Endodermal cell (in vitro differentiated cells): ENCODE results near the gene PIGK. TPM values are rescaled to one million over a fixed set of nuclear protein-coding genes. Genes with fewer than 3 reads are reported as not detected.

Experiments
- DNase-seq: peaks from one replicate; pipeline ENCODE4 v3.0.0-alpha.2; 2017
- H3K27ac ChIP-seq: 2 replicates; pipeline ENCODE4 v1.5.1; 2013; ENCODE audit warnings: mild to moderate bottlenecking, low read depth, low read length, moderate library complexity
- H3K27me3 ChIP-seq: 2 replicates; pipeline ENCODE4 v1.6.1; 2013; ENCODE audit warnings: mild to moderate bottlenecking, low read length, moderate library complexity; ENCODE audit not compliant: insufficient read depth, control insufficient read depth, poor library complexity, severe bottlenecking
- H3K36me3 ChIP-seq: 2 replicates; pipeline ENCODE4 v1.7.0; 2013; ENCODE audit warnings: mild to moderate bottlenecking, low read length, moderate library complexity; ENCODE audit not compliant: control insufficient read depth, insufficient read depth
- H3K4me1 ChIP-seq: one replicate; pipeline ENCODE4 v1.7.0; 2013; ENCODE audit warnings: low read length; ENCODE audit not compliant: control insufficient read depth, insufficient read depth
- H3K4me3 ChIP-seq: 2 replicates; pipeline ENCODE4 v1.5.1; 2013; ENCODE audit warnings: mild to moderate bottlenecking, low read length, moderate library complexity
- H3K9ac ChIP-seq: 2 replicates; pipeline ENCODE4 v1.6.1; 2013; ENCODE audit warnings: mild to moderate bottlenecking, low read length, moderate library complexity; ENCODE audit not compliant: poor library complexity, severe bottlenecking; ENCODE audit errors: extremely low read depth
- H3K9me3 ChIP-seq: 2 replicates; pipeline ENCODE4 v1.6.1; 2013; ENCODE audit warnings: mild to moderate bottlenecking, low read length, moderate library complexity; ENCODE audit not compliant: control insufficient read depth
- H3K27ac Mint-ChIP-seq: 2 replicates; pipeline ENCODE4 v1.8.0; 2020; ENCODE audit warnings: mixed read lengths
- H3K27me3 Mint-ChIP-seq: 2 replicates; pipeline ENCODE4 v1.8.0; 2021; ENCODE audit warnings: mild to moderate bottlenecking, mixed read lengths; ENCODE audit not compliant: insufficient read depth
- H3K36me3 Mint-ChIP-seq: 2 replicates; pipeline ENCODE4 v1.8.0; 2020; ENCODE audit warnings: low read depth, mixed read lengths
- H3K4me1 Mint-ChIP-seq: 2 replicates; pipeline ENCODE4 v1.8.0; 2020; ENCODE audit warnings: mixed read lengths
- H3K4me3 Mint-ChIP-seq: 2 replicates; pipeline ENCODE4 v1.8.0; 2020; ENCODE audit warnings: mild to moderate bottlenecking, moderate library complexity, mixed read lengths
- H3K9me3 Mint-ChIP-seq: 2 replicates; pipeline ENCODE4 v1.8.0; 2020; ENCODE audit warnings: mild to moderate bottlenecking, mixed read lengths
- CTCF ChIP-seq: fragments of 200-600 bp; sonication (generic); conservative IDR thresholded peaks from 2 replicates; pipeline ENCODE4 v1.5.0; 2021; ENCODE audit warnings: antibody characterized with exemption, mild to moderate bottlenecking
- WGBS, 2 experiments: methylation state at CpG; one replicate each; pipeline versions ENCODE4 v1.1.5 to v1.1.7; 2013; ENCODE audit warnings: missing lambda C conversion rate in 2 of 2, mixed read lengths in 1 of 2; ENCODE audit not compliant: insufficient coverage in 1 of 2, insufficient read length in 1 of 2; 5-methylcytosine and 5-hydroxymethylcytosine counted together
- total RNA-seq, 2 donors: library from RNA; stranded (reverse); fragmentation: NEBNext Ultra II Directional in 1 of 2; extraction: Animal tissue kit (Norgen Biotek cat#: 25700) in 1 of 2; gene quantifications; 2 replicates in 1 of 2; 3 replicates in 1 of 2; pipeline ENCODE4 v1.2.1, GENCODE V29; 2021

The PIGK gene
- total RNA-seq, 2 donors from 2014 or later: 19.9 to 26.7 TPM

DNA sequence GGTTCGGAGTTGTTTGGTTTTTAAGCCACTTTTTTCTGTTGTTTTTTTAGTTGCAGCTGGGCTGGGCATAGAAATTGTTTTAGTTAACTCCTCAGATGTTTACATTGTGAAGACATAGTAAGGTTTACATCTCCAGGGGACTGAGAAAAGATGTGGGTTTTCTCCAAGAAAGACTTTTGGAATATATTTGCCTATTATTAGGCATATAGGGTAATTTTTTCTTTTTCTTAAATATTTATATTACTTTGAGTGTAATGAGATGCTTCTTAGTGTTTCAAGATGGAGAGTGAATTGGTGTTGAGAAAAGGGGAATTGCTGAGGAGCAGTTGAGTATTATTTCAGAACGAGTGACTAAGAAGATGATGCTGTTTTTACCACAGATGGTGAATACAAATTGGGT is 26.6 kb upstream of the PIGK start:
- Histone ChIP-seq H3K36me3 (no peaks in the 10 kb centered on the region), H3K9ac (no peak overlapping the region), H3K9me3 (peaks cover 4% of the 10 kb centered on the region), H3K4me3 (no peak overlapping the region), H3K27me3 (no peaks in the 10 kb centered on the region), H3K4me1 (no peaks in the 10 kb centered on the region), H3K27ac (no peak overlapping the region)
- DNase-seq: no peak
- Mint-ChIP-seq H3K4me3 (no peak overlapping the region), H3K4me1 (no peaks in the 10 kb centered on the region), H3K27me3 (no peaks in the 10 kb centered on the region), H3K9me3 (peaks cover 17% of the 10 kb centered on the region), H3K27ac (no peak overlapping the region), H3K36me3 (no peaks in the 10 kb centered on the region)
- 80 to 90% methylated on average over 1 to 2 of the region's 2 CpGs for WGBS, 2 experiments
- no peak for TF ChIP-seq CTCF

DNA sequence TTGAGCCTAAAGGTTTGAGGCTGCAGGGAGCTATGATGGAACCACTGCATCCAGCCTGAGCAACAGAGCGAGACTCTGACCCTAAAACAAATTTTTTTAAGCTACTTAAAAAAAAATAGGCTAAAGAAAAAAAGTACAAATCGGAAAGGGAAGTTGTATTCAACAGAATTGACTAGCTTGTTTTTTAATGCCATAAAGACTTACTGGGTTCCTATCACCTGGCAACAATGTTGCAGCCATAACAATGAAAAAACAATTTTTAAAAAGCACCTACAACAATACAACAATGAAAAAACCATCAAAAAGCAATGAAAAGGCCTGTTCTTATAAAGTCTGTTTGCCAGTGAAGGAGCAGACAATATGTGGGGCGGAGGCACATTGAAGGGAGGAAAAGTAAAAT is 20.1 kb upstream of the PIGK start:
- no peak overlapping the region for H3K4me3 ChIP-seq
- no peak for TF ChIP-seq CTCF
- no peak overlapping the region for H3K9ac ChIP-seq
- H3K4me1 ChIP-seq: no peaks in the 10 kb centered on the region
- H3K36me3 Mint-ChIP-seq: no peaks in the 10 kb centered on the region
- no peak overlapping the region for H3K27ac ChIP-seq
- no peaks in the 10 kb centered on the region for H3K9me3 ChIP-seq
- peaks cover 5% of the 10 kb centered on the region for H3K9me3 Mint-ChIP-seq
- no peaks in the 10 kb centered on the region for H3K27me3 Mint-ChIP-seq
- no peaks in the 10 kb centered on the region for H3K36me3 ChIP-seq
- H3K4me1 Mint-ChIP-seq: no peaks in the 10 kb centered on the region
- H3K27me3 ChIP-seq: no peaks in the 10 kb centered on the region
- WGBS, 2 experiments: 92 to 100% methylated on average over 1 to 3 of the region's 3 CpGs
- no peak overlapping the region for H3K27ac Mint-ChIP-seq
- DNase-seq: no peak
- no peak overlapping the region for H3K4me3 Mint-ChIP-seq

DNA sequence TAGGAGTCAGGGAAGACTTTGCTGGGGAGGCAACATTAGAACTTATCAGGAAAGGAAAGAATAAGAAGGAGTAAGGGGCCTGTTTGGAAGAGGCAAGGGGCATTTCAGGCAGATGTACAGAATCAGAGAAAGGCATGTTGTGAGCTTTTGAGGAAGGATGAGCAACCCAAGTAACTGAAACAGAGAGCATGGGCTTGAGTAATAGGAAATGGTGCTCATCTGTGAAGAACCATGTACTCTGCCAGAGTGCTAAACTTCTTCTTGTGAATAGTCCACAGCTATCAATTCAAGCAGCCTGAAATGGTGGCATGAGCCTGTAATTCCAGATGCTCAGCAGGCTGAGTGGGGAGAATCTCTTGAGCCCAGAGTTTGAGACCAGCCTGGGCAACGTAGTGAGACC is 19.2 kb upstream of the PIGK start:
- Mint-ChIP-seq H3K27ac (no peak overlapping the region), H3K4me3 (no peak overlapping the region), H3K27me3 (no peaks in the 10 kb centered on the region), H3K36me3 (no peaks in the 10 kb centered on the region), H3K4me1 (no peaks in the 10 kb centered on the region), H3K9me3 (peaks cover 5% of the 10 kb centered on the region)
- no peaks in the 10 kb centered on the region for H3K27me3 ChIP-seq
- H3K9ac ChIP-seq: no peak overlapping the region
- no peaks in the 10 kb centered on the region for H3K36me3 ChIP-seq
- no peaks in the 10 kb centered on the region for H3K4me1 ChIP-seq
- 100% methylated on average over 1 of the region's 1 CpG; no CpG with 5 or more reads in 1 of the 2 experiments for WGBS, 2 experiments
- no peak overlapping the region for H3K27ac ChIP-seq
- no peaks in the 10 kb centered on the region for H3K9me3 ChIP-seq
- no peak overlapping the region for H3K4me3 ChIP-seq
- no peak for TF ChIP-seq CTCF
- no peak for DNase-seq
